K562 (cell line): ENCODE data around the gene HES5. TPM values are rescaled to one million over a fixed set of nuclear protein-coding genes. Genes with fewer than 3 reads are reported as not detected.

Experiments used
- CSDE1 ChIP-seq, 2 experiments: fragments of 450-650 bp; IDR thresholded peaks; 2 replicates each; pipeline ENCODE4 v1.6.1; 2016; ENCODE audit warnings: mild to moderate bottlenecking in 1 of 2
- FOXJ3 ChIP-seq: sonication (generic); formaldehyde crosslinking; IDR thresholded peaks from 2 replicates; pipeline ENCODE4 v1.4.0; 2020; ENCODE audit warnings: mild to moderate bottlenecking, missing genetic modification reagents
- JUND ChIP-seq, 2 experiments: IDR thresholded peaks; 2 replicates in 1 of 2; 3 replicates in 1 of 2; pipeline ENCODE4 v1.6.1; 2011; ENCODE audit warnings: borderline replicate concordance in 2 of 2, low read depth in 2 of 2, low read length in 2 of 2, improper control_type of control experiment in 1 of 2, missing biosample characterization in 1 of 2, missing genetic modification characterization in 1 of 2, missing genetic modification reagents in 1 of 2
- MAX ChIP-seq: sonication (generic); formaldehyde crosslinking; IDR thresholded peaks from 2 replicates; pipeline ENCODE4 v1.9.0; 2022; ENCODE audit warnings: mild to moderate bottlenecking, missing genetic modification reagents
- MGA ChIP-seq: fragments of 450-650 bp; IDR thresholded peaks from 2 replicates; pipeline ENCODE4 v1.6.1; 2016; ENCODE audit warnings: mild to moderate bottlenecking, moderate library complexity
- MITF ChIP-seq: IDR thresholded peaks from 2 replicates; pipeline ENCODE4 v1.6.1; 2014; ENCODE audit warnings: antibody characterized with exemption
- OTX1 ChIP-seq: fragments of 450-650 bp; formaldehyde crosslinking; IDR thresholded peaks from 2 replicates; pipeline ENCODE4 v1.4.0; 2022; ENCODE audit warnings: mild to moderate bottlenecking
- TFAP4 ChIP-seq: sonication (generic); formaldehyde crosslinking; IDR thresholded peaks from 2 replicates; pipeline ENCODE4 v1.8.0; 2022; ENCODE audit warnings: missing genetic modification reagents, mild to moderate bottlenecking, moderate library complexity, borderline replicate concordance
- USF1 ChIP-seq: sonication (generic); formaldehyde crosslinking; IDR thresholded peaks from 2 replicates; pipeline ENCODE4 v1.9.0; 2022; ENCODE audit warnings: mild to moderate bottlenecking, missing genetic modification reagents
- ZNF165 ChIP-seq: fragments of 250-450 bp; sonication (Bioruptor Pico); IDR thresholded peaks from 2 replicates; pipeline ENCODE4 v1.4.0; 2020; ENCODE audit warnings: borderline replicate concordance
- ZNF586 ChIP-seq: fragments of 450-650 bp; formaldehyde crosslinking; conservative IDR thresholded peaks from 2 replicates; pipeline ENCODE4 v1.4.0; 2020; ENCODE audit warnings: mild to moderate bottlenecking, moderate library complexity
- polyA plus RNA-seq, 8 experiments: library from polyadenylated mRNA; depleted of rRNA in 4 of 8; stranded (reverse) in 5 of 8; unstranded in 3 of 8; fragments of >200 nt; fragmentation: Nextera tagmentation in 2 of 8; fragmentation: Illumina TruSeq in 1 of 8; extraction: Ambion mirVana in 2 of 8; extraction: Trizol in 1 of 8; gene quantifications; 2 replicates each; pipeline versions ENCODE4 v1.2.1 to v1.2.3, GENCODE V29; 2011 to 2014; ENCODE audit warnings: inconsistent platforms in 1 of 8, missing spikeins in 1 of 8
- total RNA-seq, 7 experiments: library from RNA; depleted of rRNA in 6 of 7; stranded (reverse); fragments of >200 nt in 6 of 7; fragmentation: Illumina TruSeq in 2 of 7; extraction: Trizol in 2 of 7; gene quantifications; 2 replicates each; pipeline versions ENCODE4 v1.2.1 to v1.2.3, GENCODE V29; 2011 to 2021; ENCODE audit warnings: low replicate concordance in 1 of 7

The HES5 gene
- total and polyA plus RNA-seq, 9 of the 15 experiments (the other 6 are each of a cell fraction or from before 2014, with no cell fraction given), result not detected

- TF ChIP-seq MGA (no peak), MAX (CRISPR knock-in tag) (peak; percentile 56; the same call in 1 of the 2 replicates), CSDE1 (IDR thresholded peaks at IDR 0.05) (no peak), ZNF165 (CRISPR knock-in tag) (0 out of 2 replicates have a peak, but pooled peaks have one; percentile 40), TFAP4 (CRISPR knock-in tag) (0 out of 2 replicates have a peak, but pooled peaks have one; percentile 6), ZNF586 (CRISPR knock-in tag) (no peak), FOXJ3 (CRISPR knock-in tag) (no peak), MITF (no peak), JUND (IDR thresholded peaks at IDR 0.05; ENCODE audit: borderline replicate concordance, low read depth, low read length) (no peak), JUND (tag; IDR thresholded peaks at IDR 0.05; ENCODE audit: borderline replicate concordance, low read depth, low read length) (no peak), USF1 (CRISPR knock-in tag) (peak; percentile 63), OTX1 (CRISPR knock-in tag) (no peak)
Observed at GRCh38 chr1:2526824-2527555, 3.1 kb downstream of the HES5 start (continued).
